Natural killer cell (primary cell): ENCODE measurements around the gene PLEKHH2. TPM values are rescaled to one million over a fixed set of nuclear protein-coding genes. Genes with fewer than 3 reads are reported as not detected.

Experiments used
- ATAC-seq, 3 donors: fragments of 150-1000 bp in 2 of 3; fragments of 200-7000 bp in 1 of 3; cut with Tn5 transposase; 1 replicate in 1 of 3; 2 replicates in 2 of 3; pipeline ENCODE4 v1.10.0; 2021; ENCODE audit warnings: mild to moderate bottlenecking in 2 of 3, moderate library complexity in 2 of 3
- DNase-seq, 2 donors: peaks; one replicate each; pipeline versions ENCODE4 v3.0.0 to v3.0.0-alpha.2; 2013 to 2021; ENCODE audit warnings: mixed read lengths in 1 of 2
- H3K27ac ChIP-seq: one replicate; pipeline ENCODE4 v1.5.1; 2013; ENCODE audit warnings: mild to moderate bottlenecking, low read length
- H3K27me3 ChIP-seq: one replicate; pipeline ENCODE4 v1.6.1; 2013; ENCODE audit warnings: low read length; ENCODE audit not compliant: control insufficient read depth, insufficient read depth
- H3K36me3 ChIP-seq: one replicate; pipeline ENCODE4 v1.6.1; 2013; ENCODE audit warnings: low read length; ENCODE audit not compliant: control insufficient read depth, insufficient read depth
- H3K4me1 ChIP-seq: one replicate; pipeline ENCODE4 v1.6.1; 2013; ENCODE audit warnings: low read length; ENCODE audit not compliant: control insufficient read depth, insufficient read depth
- H3K4me3 ChIP-seq: one replicate; pipeline ENCODE4 v1.5.1; 2013; ENCODE audit warnings: low read length
- H3K9me3 ChIP-seq: one replicate; pipeline ENCODE4 v1.6.1; 2013; ENCODE audit warnings: low read length; ENCODE audit not compliant: control insufficient read depth, insufficient read depth
- H3K27ac Mint-ChIP-seq, 2 donors: one replicate each; pipeline ENCODE4 v1.8.0; 2022; ENCODE audit warnings: mild to moderate bottlenecking in 2 of 2, mixed read lengths in 2 of 2, moderate library complexity in 1 of 2
- H3K27me3 Mint-ChIP-seq, 2 donors: one replicate each; pipeline ENCODE4 v1.8.0; 2022; ENCODE audit warnings: low read depth in 2 of 2, mixed read lengths in 2 of 2
- H3K36me3 Mint-ChIP-seq: one replicate; pipeline ENCODE4 v1.8.0; 2022; ENCODE audit warnings: mixed read lengths
- H3K4me1 Mint-ChIP-seq, 2 donors: one replicate each; pipeline ENCODE4 v1.8.0; 2022; ENCODE audit warnings: mixed read lengths in 2 of 2
- H3K4me3 Mint-ChIP-seq: one replicate; pipeline ENCODE4 v1.8.0; 2022; ENCODE audit warnings: mild to moderate bottlenecking, moderate library complexity, mixed read lengths
- H3K9me3 Mint-ChIP-seq, 2 donors: one replicate each; pipeline ENCODE4 v1.8.0; 2022; ENCODE audit warnings: mixed read lengths in 2 of 2
- CTCF ChIP-seq: fragments of 200-600 bp; IDR thresholded peaks from one replicate; pipeline ENCODE4 v1.8.0; 2022; ENCODE audit warnings: antibody characterized with exemption
- WGBS: methylation state at CpG from one replicate; pipeline ENCODE4 v1.1.7; 2013; ENCODE audit warnings: missing lambda C conversion rate; ENCODE audit not compliant: insufficient coverage; 5-methylcytosine and 5-hydroxymethylcytosine counted together
- intact Hi-C: fragments of 100-400 bp; cut with micrococcal nuclease; formaldehyde crosslinking; loops from one replicate; pipeline ENCODE4 v1.14.2; 2022
- total RNA-seq, 4 donors: library from RNA; stranded (reverse); fragments of 120-200 nt in 1 of 4; gene quantifications; one replicate each; pipeline versions ENCODE4 v1.2.3 to v1.2.4, GENCODE V29; 2013 to 2022

PLEKHH2 gene
- total RNA-seq, 3 donors from 2014 or later (not counting 1 experiment from before 2014, with no cell fraction given), result 0.07 to 0.28 (median 0.19) TPM

- Mint-ChIP-seq H3K4me3 (no peak overlapping the region), H3K36me3 (no peaks in the 10 kb centered on the region), H3K4me1 (no peaks in the 10 kb centered on the region), H3K9me3 (no peaks in the 10 kb centered on the region), H3K27me3 (no peaks in the 10 kb centered on the region), H3K27ac (no peak overlapping the region)
- no peak for DNase-seq
- no peak for TF ChIP-seq CTCF
- Histone ChIP-seq H3K9me3 (no peaks in the 10 kb centered on the region), H3K36me3 (no peaks in the 10 kb centered on the region), H3K27me3 (no peaks in the 10 kb centered on the region), H3K4me3 (no peak overlapping the region), H3K4me1 (no peaks in the 10 kb centered on the region), H3K27ac (no peak overlapping the region)
- intact Hi-C loops, result no loop called here
- WGBS, result 83% methylated on average over 2 of the region's 3 CpGs
- ATAC-seq, result no peak
Measured at GRCh38 chr2:43792653-43793052, 155.6 kb downstream of the PLEKHH2 start.

GRCh38 chr2:43794956-43795355 lies 157.9 kb downstream of the PLEKHH2 start:
- no peaks in the 10 kb centered on the region for H3K36me3 Mint-ChIP-seq
- Histone ChIP-seq H3K4me3 (no peak overlapping the region), H3K9me3 (no peaks in the 10 kb centered on the region), H3K27ac (no peak overlapping the region), H3K27me3 (no peaks in the 10 kb centered on the region), H3K4me1 (no peaks in the 10 kb centered on the region), H3K36me3 (no peaks in the 10 kb centered on the region)
- H3K4me3 Mint-ChIP-seq, result no peak overlapping the region
- no peaks in the 10 kb centered on the region for H3K9me3 Mint-ChIP-seq
- no peak for TF ChIP-seq CTCF
- no peaks in the 10 kb centered on the region for H3K4me1 Mint-ChIP-seq
- WGBS, result 99% methylated on average over 5 of the region's 9 CpGs
- H3K27me3 Mint-ChIP-seq, result no peaks in the 10 kb centered on the region
- ATAC-seq (no peak), DNase-seq (no peak)
- intact Hi-C loops, result no loop called here
- H3K27ac Mint-ChIP-seq, result no peak overlapping the region

GRCh38 chr2:43796206-43796605 lies 159.1 kb downstream of the PLEKHH2 start:
- no peaks in the 10 kb centered on the region for H3K9me3 Mint-ChIP-seq
- H3K36me3 ChIP-seq, result no peaks in the 10 kb centered on the region
- ATAC-seq, result no peak
- H3K27me3 Mint-ChIP-seq, result no peaks in the 10 kb centered on the region
- H3K27me3 ChIP-seq, result no peaks in the 10 kb centered on the region
- H3K27ac Mint-ChIP-seq, result no peak overlapping the region
- H3K4me1 Mint-ChIP-seq, result no peaks in the 10 kb centered on the region
- no peaks in the 10 kb centered on the region for H3K4me1 ChIP-seq
- H3K4me3 Mint-ChIP-seq, result no peak overlapping the region
- DNase-seq, result no peak
- TF ChIP-seq CTCF, result no peak
- H3K4me3 ChIP-seq, result no peak overlapping the region
- H3K27ac ChIP-seq, result no peak overlapping the region
- WGBS, result no CpG with 5 or more reads among the region's 1 CpG
- no peaks in the 10 kb centered on the region for H3K36me3 Mint-ChIP-seq
- intact Hi-C loops, result no loop called here
- no peaks in the 10 kb centered on the region for H3K9me3 ChIP-seq

GRCh38 chr2:43798300-43798699 lies 161.2 kb downstream of the PLEKHH2 start:
- intact Hi-C loops, result no loop called here
- Histone ChIP-seq H3K27me3 (no peaks in the 10 kb centered on the region), H3K4me3 (no peak overlapping the region), H3K27ac (no peak overlapping the region), H3K9me3 (no peaks in the 10 kb centered on the region), H3K4me1 (no peaks in the 10 kb centered on the region), H3K36me3 (no peaks in the 10 kb centered on the region)
- 87% methylated on average over 4 of the region's 4 CpGs for WGBS
- Mint-ChIP-seq H3K27me3 (peaks cover 0 to 5% of the 10 kb centered on the region in 2 donors), H3K9me3 (no peaks in the 10 kb centered on the region), H3K4me3 (no peak overlapping the region), H3K27ac (no peak overlapping the region), H3K4me1 (no peaks in the 10 kb centered on the region), H3K36me3 (no peaks in the 10 kb centered on the region)
- DNase-seq (no peak), ATAC-seq (no peak)
- no peak for TF ChIP-seq CTCF
